Memory B cell (primary cell): ENCODE data around the gene HOMEZ.
"Not testable (repeated sequence)": the region's sequence is repeated elsewhere in the genome, so short reads cannot be mapped to it uniquely, and the experiment has no call there.

Experiments
- ATAC-seq: fragments of 150-1000 bp; cut with Tn5 transposase; 2 replicates; pipeline ENCODE4 v1.10.0; 2021; ENCODE audit warnings: low read depth, mild to moderate bottlenecking, moderate library complexity
- DNase-seq, 2 donors: peaks; one replicate each; pipeline ENCODE4 v3.0.0; 2022; ENCODE audit warnings: low spot score in 2 of 2
- H3K27ac Mint-ChIP-seq: one replicate; pipeline ENCODE4 v1.8.0; 2022; ENCODE audit warnings: mild to moderate bottlenecking, moderate library complexity, mixed read lengths
- H3K27me3 Mint-ChIP-seq: one replicate; pipeline ENCODE4 v1.8.0; 2022; ENCODE audit warnings: mixed read lengths
- H3K36me3 Mint-ChIP-seq: one replicate; pipeline ENCODE4 v1.8.0; 2022; ENCODE audit warnings: mild to moderate bottlenecking, mixed read lengths
- H3K4me1 Mint-ChIP-seq: one replicate; pipeline ENCODE4 v1.8.0; 2022; ENCODE audit warnings: mixed read lengths
- H3K4me3 Mint-ChIP-seq: one replicate; pipeline ENCODE4 v1.8.0; 2022; ENCODE audit warnings: mild to moderate bottlenecking, moderate library complexity, mixed read lengths
- H3K9me3 Mint-ChIP-seq: one replicate; pipeline ENCODE4 v1.8.0; 2022; ENCODE audit warnings: mixed read lengths

HOMEZ gene

GRCh38 chr14:23300687-23301223, 14.8 kb upstream of the HOMEZ start:
- Mint-ChIP-seq H3K9me3 (no peaks in the 10 kb centered on the region), H3K4me3 (peak overlapping the region; percentile 98), H3K27me3 (no peaks in the 10 kb centered on the region), H3K4me1 (peaks cover 19% of the 10 kb centered on the region), H3K36me3 (peaks cover 4% of the 10 kb centered on the region), H3K27ac (peak overlapping the region; percentile 97)
- ATAC-seq = no peak
- DNase-seq = no peak

DNA sequence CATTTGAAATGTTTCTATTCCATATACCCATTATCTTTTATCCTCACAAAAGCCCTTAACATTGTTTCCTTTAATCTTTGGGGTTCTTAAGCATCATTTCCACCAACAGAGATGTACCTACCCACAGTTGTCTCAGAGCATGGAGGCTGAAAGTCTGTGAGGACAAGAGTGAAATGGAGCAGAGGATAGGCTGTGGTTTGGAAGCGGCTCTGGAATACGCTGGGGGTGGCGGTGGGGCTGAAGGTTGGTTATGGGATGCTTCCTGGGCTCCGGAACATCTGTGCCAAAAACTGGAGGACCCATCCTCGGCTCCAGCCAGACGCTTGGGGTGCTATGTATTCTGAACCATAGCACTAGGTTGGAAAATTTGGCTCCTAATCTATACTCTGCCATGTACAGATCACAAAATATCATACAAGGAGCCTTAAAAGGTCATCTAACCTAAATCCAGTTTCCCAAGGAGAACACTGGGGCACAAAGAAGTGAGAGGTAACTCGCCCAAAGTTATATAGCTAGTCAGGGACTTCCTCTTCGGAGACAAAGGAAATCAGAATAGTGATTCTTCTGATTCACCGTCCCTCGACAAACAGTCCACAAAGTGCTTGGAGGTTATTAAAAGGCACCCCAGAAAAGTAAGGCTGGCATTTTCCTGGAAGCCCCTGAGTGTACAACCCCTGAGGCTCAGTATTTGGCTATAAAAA, 14.2 kb upstream of the HOMEZ start:
- Mint-ChIP-seq H3K9me3 (no peaks in the 10 kb centered on the region), H3K4me3 (peak overlapping the region; percentile 98), H3K27ac (peak overlapping the region; percentile 97), H3K36me3 (peaks cover 4% of the 10 kb centered on the region), H3K27me3 (no peaks in the 10 kb centered on the region), H3K4me1 (peaks cover 19% of the 10 kb centered on the region)
- DNase-seq = no peak
- no peak for ATAC-seq

DNA sequence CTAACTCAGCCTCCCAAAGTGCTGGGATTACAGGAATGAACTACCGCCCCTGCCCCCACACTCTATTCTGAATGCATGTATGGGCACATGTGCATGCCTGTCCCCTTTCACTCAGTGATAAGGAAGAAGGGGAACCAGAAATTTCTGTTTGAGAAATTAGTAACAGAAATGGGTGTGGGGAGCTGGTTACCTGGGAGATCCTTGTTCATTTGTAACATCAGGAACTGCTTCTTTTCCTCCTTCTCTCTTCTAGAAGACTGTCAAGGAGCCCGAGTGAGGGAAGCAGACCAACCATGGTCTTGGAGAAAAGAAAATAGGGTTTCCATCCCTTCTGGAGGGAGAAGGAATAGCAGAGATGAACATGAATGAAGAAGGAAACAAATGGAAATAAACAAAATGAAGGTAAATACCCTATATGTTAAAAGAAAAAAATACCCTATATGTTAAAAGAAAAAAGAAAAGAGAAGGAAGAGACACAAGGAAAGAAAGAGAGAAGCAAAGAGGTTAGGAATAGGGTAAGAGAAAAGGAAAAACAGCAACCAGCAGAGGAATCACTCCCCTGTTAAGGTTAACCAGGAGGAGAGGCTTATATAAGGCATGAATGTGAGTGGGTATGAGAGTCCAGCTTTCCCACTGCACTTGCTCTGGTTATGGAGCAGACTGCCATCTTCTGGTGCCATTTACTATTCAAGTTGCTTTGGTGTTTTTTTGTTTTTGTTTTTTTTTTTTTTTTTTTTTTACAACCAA, 13.5 kb upstream of the HOMEZ start:
- Mint-ChIP-seq H3K27ac (peak overlapping the region; percentile 97), H3K9me3 (no peaks in the 10 kb centered on the region), H3K4me3 (peak overlapping the region; percentile 28), H3K27me3 (no peaks in the 10 kb centered on the region), H3K4me1 (peaks cover 23% of the 10 kb centered on the region), H3K36me3 (peaks cover 4% of the 10 kb centered on the region)
- DNase-seq = no peak
- ATAC-seq = no peak

DNA sequence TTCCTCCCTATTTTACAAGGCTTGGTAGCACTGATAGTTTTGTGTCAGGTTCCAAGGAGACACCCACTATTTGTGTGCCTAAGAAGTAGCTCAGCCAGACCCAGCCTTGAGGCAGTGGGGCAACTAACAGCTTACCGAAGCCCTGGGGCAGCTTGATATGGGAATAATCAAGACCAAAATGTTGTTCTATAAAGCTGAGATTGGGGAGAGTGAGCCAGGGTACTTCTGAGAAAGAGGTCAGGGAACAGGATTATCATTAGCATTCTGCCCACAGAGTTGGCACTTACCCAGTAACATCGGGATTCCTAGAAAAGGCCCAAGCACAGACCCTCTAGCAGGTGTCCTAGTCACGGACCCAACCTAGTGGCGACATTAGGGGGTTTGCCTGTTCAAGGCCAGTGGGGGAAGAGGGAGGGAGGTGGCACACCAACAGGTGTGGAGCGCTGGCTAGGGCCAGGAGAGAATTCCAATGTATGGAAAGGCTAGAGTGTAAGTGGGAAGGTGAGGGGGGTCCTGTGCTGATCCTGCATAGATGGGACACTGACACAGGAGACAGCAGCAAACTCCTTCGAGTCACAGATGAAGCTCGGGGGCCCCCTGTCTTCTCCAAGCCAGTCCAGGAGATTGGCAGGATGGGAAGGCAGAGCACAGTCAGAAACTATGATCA, 11.8 kb upstream of the HOMEZ start:
- no peaks in the 10 kb centered on the region for H3K9me3 Mint-ChIP-seq
- DNase-seq = no peak
- peaks cover 4% of the 10 kb centered on the region for H3K36me3 Mint-ChIP-seq
- no peak for ATAC-seq
- no peak overlapping the region for H3K4me3 Mint-ChIP-seq
- peaks cover 20% of the 10 kb centered on the region for H3K4me1 Mint-ChIP-seq
- no peaks in the 10 kb centered on the region for H3K27me3 Mint-ChIP-seq
- no peak overlapping the region for H3K27ac Mint-ChIP-seq

DNA sequence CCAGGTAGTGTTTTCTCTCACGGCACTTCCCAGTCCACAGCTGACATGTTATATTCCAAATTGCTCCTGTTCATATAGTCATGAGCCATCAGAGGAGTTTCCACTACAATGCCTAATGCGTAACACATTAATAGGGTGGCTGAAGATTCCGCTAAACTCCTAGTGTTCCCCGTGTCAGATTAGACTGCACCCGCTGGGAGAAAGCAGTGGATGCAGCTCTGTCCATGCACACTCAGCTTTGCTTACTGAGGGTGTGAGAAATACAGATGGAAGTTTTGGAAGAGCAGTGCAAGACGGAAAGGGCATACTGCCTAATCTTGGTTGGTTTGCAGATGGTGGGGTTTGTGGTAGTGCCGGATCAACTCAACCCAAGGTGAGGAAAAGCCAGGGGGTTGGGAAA, 11.2 kb upstream of the HOMEZ start:
- peaks cover 4% of the 10 kb centered on the region for H3K36me3 Mint-ChIP-seq
- H3K4me3 Mint-ChIP-seq = no peak overlapping the region
- H3K9me3 Mint-ChIP-seq = no peaks in the 10 kb centered on the region
- H3K27ac Mint-ChIP-seq = peak overlapping the region; percentile 54
- H3K27me3 Mint-ChIP-seq = no peaks in the 10 kb centered on the region
- H3K4me1 Mint-ChIP-seq = peaks cover 18% of the 10 kb centered on the region
- no peak for ATAC-seq
- DNase-seq = no peak

GRCh38 chr14:23296012-23296777, 10.3 kb upstream of the HOMEZ start:
- Mint-ChIP-seq H3K9me3 (no peaks in the 10 kb centered on the region), H3K4me3 (no peak overlapping the region), H3K36me3 (peaks cover 4% of the 10 kb centered on the region), H3K27me3 (no peaks in the 10 kb centered on the region), H3K4me1 (peaks cover 17% of the 10 kb centered on the region), H3K27ac (peak overlapping the region; percentile 54)
- DNase-seq (no peak), ATAC-seq (no peak)

GRCh38 chr14:23294734-23295561, 9.0 kb upstream of the HOMEZ start:
- Mint-ChIP-seq H3K27ac (peak overlapping the region; percentile 53), H3K4me3 (peak overlapping the region; percentile 9), H3K27me3 (no peaks in the 10 kb centered on the region), H3K36me3 (peaks cover 4% of the 10 kb centered on the region), H3K4me1 (peaks cover 10% of the 10 kb centered on the region), H3K9me3 (no peaks in the 10 kb centered on the region)
- ATAC-seq (peak; percentile 84), DNase-seq (peak; percentile 52 to 69)

DNA sequence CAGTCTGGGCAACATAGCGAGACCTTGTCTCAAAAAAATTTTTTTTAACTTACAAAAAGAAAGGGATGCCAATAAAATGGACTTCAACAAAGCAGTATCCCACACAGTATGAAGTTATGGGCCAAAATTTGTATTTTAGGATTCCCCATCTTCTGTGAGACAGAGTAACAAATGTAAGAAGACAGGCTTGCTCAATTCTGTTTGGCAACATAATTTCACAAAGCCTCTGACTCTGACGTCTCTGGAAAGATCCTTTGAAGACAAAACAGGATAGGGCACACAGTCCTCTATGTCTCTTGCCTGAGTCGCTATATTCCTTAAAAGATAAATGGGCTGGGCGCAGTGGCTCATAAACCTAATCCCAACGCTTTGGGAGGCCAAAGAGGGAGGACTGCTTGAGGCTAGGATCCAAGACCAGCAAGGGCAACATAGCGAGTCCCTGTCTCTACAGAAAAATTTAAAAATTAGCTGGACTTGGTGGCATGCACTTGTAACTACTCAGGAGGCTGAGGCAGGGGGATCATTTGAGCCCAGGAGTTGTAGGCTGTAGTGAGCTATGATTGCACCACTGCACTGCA, 1.1 kb upstream of the HOMEZ start:
- H3K4me3 Mint-ChIP-seq = peak overlapping the region; percentile 97
- ATAC-seq (no peak), DNase-seq (no peak)
- H3K36me3 Mint-ChIP-seq = no peaks in the 10 kb centered on the region
- H3K4me1 Mint-ChIP-seq = peaks cover 6% of the 10 kb centered on the region
- H3K27me3 Mint-ChIP-seq = no peaks in the 10 kb centered on the region
- H3K9me3 Mint-ChIP-seq = no peaks in the 10 kb centered on the region
- peak overlapping the region; percentile 89 for H3K27ac Mint-ChIP-seq

- Mint-ChIP-seq H3K4me3 (peak overlapping the region; percentile 97), H3K27me3 (no peaks in the 10 kb centered on the region), H3K36me3 (no peaks in the 10 kb centered on the region), H3K27ac (peak overlapping the region; percentile 89), H3K4me1 (peaks cover 6% of the 10 kb centered on the region), H3K9me3 (no peaks in the 10 kb centered on the region)
- no peak for DNase-seq
- peak; percentile 20 for ATAC-seq
Measured at GRCh38 chr14:23285530-23286019, 357 bp downstream of the HOMEZ start.

DNA sequence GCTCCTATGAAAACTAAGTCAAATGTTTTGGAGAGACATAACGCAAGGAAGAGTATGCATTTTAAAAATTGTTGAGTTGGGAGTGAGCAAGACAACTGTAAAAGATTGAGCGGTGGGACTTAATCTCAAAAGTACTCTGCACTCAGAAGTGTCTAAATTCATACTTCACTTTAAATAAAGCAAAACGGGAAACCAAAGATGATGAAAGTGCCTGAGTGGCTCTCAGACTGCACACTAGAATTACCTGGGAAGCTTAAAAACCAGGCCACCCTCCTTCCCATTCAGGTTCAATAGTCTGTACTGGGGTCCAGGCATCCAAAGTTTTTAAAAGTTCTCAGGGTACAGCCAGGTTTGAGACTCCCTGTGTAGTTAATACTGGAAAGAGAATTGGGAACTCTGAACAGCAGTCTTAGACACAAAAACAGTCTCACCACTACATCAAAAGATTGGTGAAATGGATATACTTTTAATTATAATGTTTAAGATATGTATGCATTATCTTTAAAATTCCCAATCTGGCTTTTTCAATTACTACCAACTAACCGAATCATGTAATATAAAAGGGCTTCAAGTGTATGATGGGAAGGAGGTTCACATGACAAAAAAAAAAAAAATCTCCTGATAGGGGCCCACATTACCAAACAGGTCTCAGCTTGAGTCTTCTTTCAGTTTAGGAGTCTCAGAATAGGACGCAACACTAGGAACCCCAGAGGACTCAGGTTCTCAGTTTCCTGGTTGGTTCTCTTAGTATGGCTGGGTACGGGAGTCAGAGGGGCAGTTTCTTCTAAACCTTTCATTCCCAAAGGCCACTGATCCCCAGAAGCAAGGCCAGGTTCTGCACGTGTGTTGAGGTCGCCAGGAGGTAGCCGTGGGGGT, 1.0 kb downstream of the HOMEZ start:
- ATAC-seq (no peak), DNase-seq (no peak)
- H3K27me3 Mint-ChIP-seq = no peaks in the 10 kb centered on the region
- peak overlapping the region; percentile 89 for H3K27ac Mint-ChIP-seq
- peaks cover 6% of the 10 kb centered on the region for H3K4me1 Mint-ChIP-seq
- no peaks in the 10 kb centered on the region for H3K9me3 Mint-ChIP-seq
- H3K4me3 Mint-ChIP-seq = peak overlapping the region; percentile 97
- H3K36me3 Mint-ChIP-seq = no peaks in the 10 kb centered on the region

DNA sequence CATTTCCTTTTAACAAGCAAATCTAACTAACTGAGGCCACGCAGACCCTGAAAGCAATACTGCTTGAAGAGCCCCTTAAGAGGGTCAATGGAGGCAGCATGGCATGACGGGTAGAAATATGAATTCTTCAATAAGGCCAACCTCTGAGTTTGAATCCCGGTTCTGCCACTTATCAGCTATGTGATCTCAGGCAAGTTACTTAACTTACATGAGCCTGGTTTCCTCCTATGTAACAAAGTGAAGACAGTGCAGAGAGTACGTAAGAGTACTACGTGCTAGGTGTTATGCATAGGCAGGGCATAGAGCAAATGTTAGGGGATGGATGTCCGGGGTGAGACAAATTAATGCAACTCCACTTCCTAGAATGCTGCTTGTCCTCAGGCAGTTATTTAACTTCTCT, 4.7 kb downstream of the HOMEZ start:
- DNase-seq = no peak
- no peak for ATAC-seq
- Mint-ChIP-seq H3K27me3 (no peaks in the 10 kb centered on the region), H3K36me3 (no peaks in the 10 kb centered on the region), H3K27ac (no peak overlapping the region), H3K4me1 (peaks cover 6% of the 10 kb centered on the region), H3K4me3 (no peak overlapping the region), H3K9me3 (no peaks in the 10 kb centered on the region)

- H3K27me3 Mint-ChIP-seq, H3K4me1 Mint-ChIP-seq, H3K4me3 Mint-ChIP-seq, H3K9me3 Mint-ChIP-seq, ATAC-seq, H3K27ac Mint-ChIP-seq, H3K36me3 Mint-ChIP-seq, DNase-seq: not testable (repeated sequence)
Measured at GRCh38 chr14:23277928-23278327, 8.0 kb downstream of the HOMEZ start.
